ENCODE measurements around the gene TRIM34. TPM values are rescaled to one million over a fixed set of nuclear protein-coding genes. Genes with fewer than 3 reads are reported as not detected.

The TRIM34 gene
- total and polyA plus RNA-seq, 4 donors, result 1.7 to 3.8 (median 2.5) TPM

DNA sequence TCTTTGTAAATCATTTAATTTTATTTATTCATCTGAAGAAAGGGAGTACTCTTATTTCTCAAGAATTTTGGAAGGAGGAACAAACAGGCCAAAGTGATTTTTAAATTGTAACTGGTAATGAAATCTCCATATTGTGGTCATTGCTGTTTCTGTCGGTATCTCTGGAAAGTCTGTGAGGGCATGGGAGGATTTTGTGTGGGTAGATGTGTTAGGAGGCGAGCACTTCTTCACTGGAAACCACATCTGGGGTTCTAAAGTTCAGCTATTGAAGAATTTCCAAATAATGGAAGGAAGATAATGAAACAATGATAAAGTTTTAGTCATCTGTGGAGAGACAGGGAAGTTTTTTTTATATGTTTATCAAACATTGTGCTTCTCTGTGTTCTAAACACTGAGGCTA is 6.6 kb downstream of the TRIM34 start (continued):
- TF ChIP-seq, protein P1, sequence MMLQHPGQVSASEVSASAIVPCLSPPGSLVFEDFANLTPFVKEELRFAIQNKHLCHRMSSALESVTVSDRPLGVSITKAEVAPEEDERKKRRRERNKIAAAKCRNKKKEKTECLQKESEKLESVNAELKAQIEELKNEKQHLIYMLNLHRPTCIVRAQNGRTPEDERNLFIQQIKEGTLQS (IDR thresholded peaks at IDR 0.05), result no peak

GRCh38 chr11:5631969-5632635 is 7.3 kb downstream of the TRIM34 start:
- Histone ChIP-seq H3K9me3 (ENCODE audit: control insufficient read depth in 4 of 4, low read length in 3 of 4) (no peaks in the 10 kb centered on the region), H3K27ac (ENCODE audit: low read depth in 1 of 2, low read length in 2 of 2) (no peak overlapping the region), H3K4me3 (ENCODE audit: low read depth in 1 of 3, low read length in 3 of 3) (no peak overlapping the region), H3K4me1 (ENCODE audit: control insufficient read depth in 4 of 4, insufficient read depth in 4 of 4, low read length in 3 of 4) (no peaks in the 10 kb centered on the region), H3K9ac (ENCODE audit: low read depth in 1 of 2, low read length in 2 of 2) (no peak overlapping the region), H3K27me3 (ENCODE audit: control insufficient read depth in 4 of 4, insufficient read depth in 4 of 4, low read length in 3 of 4) (no peaks in the 10 kb centered on the region), H3K36me3 (ENCODE audit: control insufficient read depth in 4 of 4, insufficient read depth in 3 of 4, low read depth in 1 of 4, low read length in 3 of 4) (peaks cover 0 to 14% (median 12%) of the 10 kb centered on the region in 4 donors)
- TF ChIP-seq JUND (IDR thresholded peaks at IDR 0.05), result no peak
- TF ChIP-seq NR2F2 (IDR thresholded peaks at IDR 0.05), result no peak
- TF ChIP-seq, protein P2, sequence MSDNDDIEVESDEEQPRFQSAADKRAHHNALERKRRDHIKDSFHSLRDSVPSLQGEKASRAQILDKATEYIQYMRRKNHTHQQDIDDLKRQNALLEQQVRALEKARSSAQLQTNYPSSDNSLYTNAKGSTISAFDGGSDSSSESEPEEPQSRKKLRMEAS (IDR thresholded peaks at IDR 0.05), result no peak
- TF ChIP-seq FOXA2 (IDR thresholded peaks at IDR 0.05), result no peak
- TF ChIP-seq, protein P3, sequence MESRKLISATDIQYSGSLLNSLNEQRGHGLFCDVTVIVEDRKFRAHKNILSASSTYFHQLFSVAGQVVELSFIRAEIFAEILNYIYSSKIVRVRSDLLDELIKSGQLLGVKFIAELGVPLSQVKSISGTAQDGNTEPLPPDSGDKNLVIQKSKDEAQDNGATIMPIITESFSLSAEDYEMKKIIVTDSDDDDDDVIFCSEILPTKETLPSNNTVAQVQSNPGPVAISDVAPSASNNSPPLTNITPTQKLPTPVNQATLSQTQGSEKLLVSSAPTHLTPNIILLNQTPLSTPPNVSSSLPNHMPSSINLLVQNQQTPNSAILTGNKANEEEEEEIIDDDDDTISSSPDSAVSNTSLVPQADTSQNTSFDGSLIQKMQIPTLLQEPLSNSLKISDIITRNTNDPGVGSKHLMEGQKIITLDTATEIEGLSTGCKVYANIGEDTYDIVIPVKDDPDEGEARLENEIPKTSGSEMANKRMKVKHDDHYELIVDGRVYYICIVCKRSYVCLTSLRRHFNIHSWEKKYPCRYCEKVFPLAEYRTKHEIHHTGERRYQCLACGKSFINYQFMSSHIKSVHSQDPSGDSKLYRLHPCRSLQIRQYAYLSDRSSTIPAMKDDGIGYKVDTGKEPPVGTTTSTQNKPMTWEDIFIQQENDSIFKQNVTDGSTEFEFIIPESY (IDR thresholded peaks at IDR 0.05), result no peak
- TF ChIP-seq, protein P1 (IDR thresholded peaks at IDR 0.05), result no peak
- TF ChIP-seq CTCF (IDR thresholded peaks at IDR 0.05; ENCODE audit: low read depth, low read length, missing input control), result no peak
- no peak for TF ChIP-seq GABPA (IDR thresholded peaks at IDR 0.05 in 1 of 2, conservative IDR thresholded peaks at IDR 0.05 in 1 of 2)
- TF ChIP-seq RXRA (IDR thresholded peaks at IDR 0.05), result no peak
- TF ChIP-seq HNF4G (IDR thresholded peaks at IDR 0.05), result no peak
- TF ChIP-seq TAF1 (conservative IDR thresholded peaks at IDR 0.05), result no peak
- TF ChIP-seq EGR1 (IDR thresholded peaks at IDR 0.05; ENCODE audit: low read depth in 2 of 2), result no peak
- no peak for DNase-seq (ENCODE audit: low spot score)
- WGBS, result 90% methylated on average over 5 of the region's 5 CpGs

DNA sequence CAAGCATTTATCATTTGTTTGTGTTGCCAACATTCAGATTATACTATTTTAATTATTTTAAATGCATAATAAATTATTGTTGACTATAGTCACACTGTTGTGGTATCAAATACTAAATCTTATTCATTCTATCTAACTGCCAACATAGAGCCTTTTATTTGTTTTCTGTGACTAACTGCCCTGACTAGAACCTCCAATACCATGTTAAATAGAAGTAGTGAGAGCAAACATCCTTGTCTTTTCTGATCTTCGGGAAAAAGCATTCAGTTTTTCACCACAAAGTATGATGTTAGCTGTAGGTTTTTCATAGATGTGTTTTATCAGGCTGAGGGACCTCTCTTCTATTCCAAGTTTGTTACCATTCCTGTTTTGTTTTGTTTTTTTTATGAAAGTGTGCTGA is 15.2 kb downstream of the TRIM34 start:
- TF ChIP-seq, protein P2 (IDR thresholded peaks at IDR 0.05), result no peak
- TF ChIP-seq FOXA1 (IDR thresholded peaks at IDR 0.05) (no peak), HNF4G (IDR thresholded peaks at IDR 0.05) (no peak), REST (IDR thresholded peaks at IDR 0.05) (no peak), SP1 (IDR thresholded peaks at IDR 0.05) (no peak), FOXA2 (IDR thresholded peaks at IDR 0.05) (no peak), GABPA (IDR thresholded peaks at IDR 0.05 in 1 of 2, conservative IDR thresholded peaks at IDR 0.05 in 1 of 2) (no peak), NR2F2 (IDR thresholded peaks at IDR 0.05) (no peak), EGR1 (IDR thresholded peaks at IDR 0.05; ENCODE audit: low read depth in 2 of 2) (no peak), HNF4A (conservative IDR thresholded peaks at IDR 0.05) (no peak), RAD21 (IDR thresholded peaks at IDR 0.05) (no peak), JUND (IDR thresholded peaks at IDR 0.05) (no peak)
- TF ChIP-seq, protein P3 (IDR thresholded peaks at IDR 0.05), result no peak
- TF ChIP-seq, protein P1 (IDR thresholded peaks at IDR 0.05), result no peak
- H3K4me3 ChIP-seq (ENCODE audit: low read depth in 1 of 3, low read length in 3 of 3), result no peak overlapping the region
- no peaks in the 10 kb centered on the region for H3K9me3 ChIP-seq (ENCODE audit: control insufficient read depth in 4 of 4, low read length in 3 of 4)
- H3K9ac ChIP-seq (ENCODE audit: low read depth in 1 of 2, low read length in 2 of 2), result no peak overlapping the region
- H3K27ac ChIP-seq (ENCODE audit: low read depth in 1 of 2, low read length in 2 of 2), result no peak overlapping the region
- H3K27me3 ChIP-seq (ENCODE audit: control insufficient read depth in 4 of 4, insufficient read depth in 4 of 4, low read length in 3 of 4), result no peaks in the 10 kb centered on the region
- DNase-seq (ENCODE audit: low spot score), result no peak
- H3K36me3 ChIP-seq (ENCODE audit: control insufficient read depth in 4 of 4, insufficient read depth in 3 of 4, low read depth in 1 of 4, low read length in 3 of 4), result peaks cover 3 to 28% (median 17%) of the 10 kb centered on the region in 4 donors
- 94% methylated on average over 1 of the region's 1 CpG for WGBS
- no peaks in the 10 kb centered on the region for H3K4me1 ChIP-seq (ENCODE audit: control insufficient read depth in 4 of 4, insufficient read depth in 4 of 4, low read length in 3 of 4)

Measured in liver (tissue), 9 donors.